ENCODE data around the gene NUTM1. TPM values are rescaled to one million over a fixed set of nuclear protein-coding genes. Genes with fewer than 3 reads are reported as not detected.

The NUTM1 gene
- total RNA-seq, 1 experiment from 2014 or later: 0.26 TPM

GRCh38 chr15:34304613-34305012 is 38.5 kb upstream of the NUTM1 start:
- no peak overlapping the region for H3T11ph ChIP-seq (ENCODE audit: low read length)
- Mint-ChIP-seq H3K27ac (no peak overlapping the region), H3K27me3 (ENCODE audit: low read depth) (no peaks in the 10 kb centered on the region), H3K4me1 (peaks cover 2% of the 10 kb centered on the region in 2 experiments; a peak in 2 of 4 replicates), H3K36me3 (ENCODE audit: insufficient read depth in 1 of 3, low read depth in 3 of 3) (0 out of 7 replicates have a peak, but pooled peaks cover 0 to 1% (median 0%) of the 10 kb centered on the region in 3 experiments), H3K4me3 (no peak overlapping the region), H3K9me3 (peaks cover 0 to 2% of the 10 kb centered on the region in 2 experiments; a peak in 1 of 5 replicates)
- no peak overlapping the region for H2AFZ ChIP-seq (ENCODE audit: low read length)
- no peak overlapping the region for H4K91ac ChIP-seq (ENCODE audit: insufficient read length, low read depth, low read length)
- no peak overlapping the region for H2BK12ac ChIP-seq (ENCODE audit: insufficient read length, low read depth, low read length)
- DNase-seq: no peak
- no peak overlapping the region for H2AK5ac ChIP-seq (ENCODE audit: insufficient read length, low read length)
- no peaks in the 10 kb centered on the region for H3K79me1 ChIP-seq (ENCODE audit: insufficient read depth, low read depth, low read length, poor library complexity, severe bottlenecking)
- no peak overlapping the region for H4K5ac ChIP-seq (ENCODE audit: insufficient read length, low read depth, low read length)
- no peaks in the 10 kb centered on the region for H3K4me1 ChIP-seq (ENCODE audit: insufficient read depth, low read length)
- H3K9me3 ChIP-seq (ENCODE audit: control insufficient read depth, low read depth, low read length): no peaks in the 10 kb centered on the region
- no peaks in the 10 kb centered on the region for H3K23me2 ChIP-seq (ENCODE audit: insufficient read length, low read depth, low read length, poor library complexity, severe bottlenecking)
- no peak overlapping the region for H2BK15ac ChIP-seq (ENCODE audit: low read depth, low read length)
- H2BK20ac ChIP-seq (ENCODE audit: low read depth, low read length, poor library complexity, severe bottlenecking): no peak overlapping the region
- H3K27me3 ChIP-seq (ENCODE audit: insufficient read depth, low read length): no peaks in the 10 kb centered on the region
- H3K4ac ChIP-seq (ENCODE audit: low read depth, low read length): no peak overlapping the region
- TF ChIP-seq, protein P1, sequence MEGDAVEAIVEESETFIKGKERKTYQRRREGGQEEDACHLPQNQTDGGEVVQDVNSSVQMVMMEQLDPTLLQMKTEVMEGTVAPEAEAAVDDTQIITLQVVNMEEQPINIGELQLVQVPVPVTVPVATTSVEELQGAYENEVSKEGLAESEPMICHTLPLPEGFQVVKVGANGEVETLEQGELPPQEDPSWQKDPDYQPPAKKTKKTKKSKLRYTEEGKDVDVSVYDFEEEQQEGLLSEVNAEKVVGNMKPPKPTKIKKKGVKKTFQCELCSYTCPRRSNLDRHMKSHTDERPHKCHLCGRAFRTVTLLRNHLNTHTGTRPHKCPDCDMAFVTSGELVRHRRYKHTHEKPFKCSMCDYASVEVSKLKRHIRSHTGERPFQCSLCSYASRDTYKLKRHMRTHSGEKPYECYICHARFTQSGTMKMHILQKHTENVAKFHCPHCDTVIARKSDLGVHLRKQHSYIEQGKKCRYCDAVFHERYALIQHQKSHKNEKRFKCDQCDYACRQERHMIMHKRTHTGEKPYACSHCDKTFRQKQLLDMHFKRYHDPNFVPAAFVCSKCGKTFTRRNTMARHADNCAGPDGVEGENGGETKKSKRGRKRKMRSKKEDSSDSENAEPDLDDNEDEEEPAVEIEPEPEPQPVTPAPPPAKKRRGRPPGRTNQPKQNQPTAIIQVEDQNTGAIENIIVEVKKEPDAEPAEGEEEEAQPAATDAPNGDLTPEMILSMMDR (conservative IDR thresholded peaks at IDR 0.05): no peak
- no peak overlapping the region for H3K56ac ChIP-seq (ENCODE audit: insufficient read length, low read depth, low read length)
- H3K23ac ChIP-seq (ENCODE audit: insufficient read length, low read depth, low read length): no peak overlapping the region
- no peaks in the 10 kb centered on the region for H3K79me2 ChIP-seq (ENCODE audit: insufficient read depth, low read length)
- H4K8ac ChIP-seq (replicated peaks; ENCODE audit: insufficient read length, low read depth, low read length): no peak overlapping the region
- no peak overlapping the region for H2BK120ac ChIP-seq (ENCODE audit: low read depth, low read length, poor library complexity, severe bottlenecking)
- H3K4me2 ChIP-seq (ENCODE audit: insufficient read depth, insufficient read length, low read length): no peak overlapping the region
- H3K14ac ChIP-seq (ENCODE audit: insufficient read depth, low read length): no peak overlapping the region
- no peak overlapping the region for H3K27ac ChIP-seq (ENCODE audit: insufficient read length, low read depth, low read length)
- H4K20me1 ChIP-seq (ENCODE audit: control insufficient read depth, insufficient read depth, insufficient read length): no peaks in the 10 kb centered on the region
- H3K9ac ChIP-seq (ENCODE audit: extremely low read depth, insufficient read length, low read length): no peak overlapping the region
- H2BK5ac ChIP-seq (ENCODE audit: insufficient read length, low read length): no peak overlapping the region
- H3K18ac ChIP-seq (ENCODE audit: insufficient read length, low read depth, low read length): no peak overlapping the region

Data from H9 (cell line).